HCT116 (cell line): ENCODE data around the gene HTRA2.

Experiments used
- EZH2phosphoT487 ChIP-seq: fragments of 200-600 bp; IDR thresholded peaks from 2 replicates; pipeline ENCODE4 v1.6.1; 2018; ENCODE audit warnings: antibody characterized with exemption, borderline replicate concordance
- SIN3A ChIP-seq: IDR thresholded peaks from 2 replicates; pipeline ENCODE4 v1.6.1; 2012; ENCODE audit warnings: low read depth

DNA sequence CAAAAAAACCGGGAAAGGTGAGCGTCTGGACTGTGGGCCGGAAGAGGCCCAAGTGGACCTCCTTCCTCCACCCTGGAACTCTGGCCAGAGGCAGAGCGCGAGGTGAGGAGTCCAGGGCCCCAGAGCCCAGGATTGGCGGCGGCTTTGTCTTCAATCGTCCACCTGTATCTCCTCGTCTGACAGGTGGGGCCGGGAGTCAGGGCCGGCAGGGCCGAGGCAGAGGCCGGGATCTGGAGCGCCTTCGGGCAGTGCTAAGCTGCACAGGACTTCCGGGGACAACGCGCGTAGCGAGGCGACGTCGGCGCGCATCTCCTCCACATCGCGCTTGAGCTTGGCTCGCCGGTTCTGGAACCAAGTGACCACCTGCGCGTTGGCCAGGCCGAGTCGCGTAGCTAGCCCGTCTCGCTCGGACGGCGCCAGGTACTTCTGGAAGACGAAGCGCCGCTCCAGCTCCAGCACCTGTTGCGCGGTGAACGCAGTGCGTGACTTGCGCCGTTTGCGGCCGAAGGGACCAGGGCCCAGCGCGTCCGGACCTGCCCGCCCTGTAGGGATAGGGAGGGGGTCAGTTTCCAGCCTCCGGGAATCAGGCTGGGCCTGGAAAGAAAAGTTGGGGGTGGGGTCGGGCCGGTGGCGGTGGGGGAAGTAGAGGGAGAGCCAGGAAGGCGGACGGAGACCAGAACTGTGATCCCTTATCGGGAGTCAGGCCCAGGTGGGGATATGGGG lies 31.8 kb upstream of the HTRA2 start:
- TF ChIP-seq EZH2phosphoT487, result no peak
- no peak for TF ChIP-seq SIN3A
